ENCODE measurements around the gene MRGPRX2.

DNA sequence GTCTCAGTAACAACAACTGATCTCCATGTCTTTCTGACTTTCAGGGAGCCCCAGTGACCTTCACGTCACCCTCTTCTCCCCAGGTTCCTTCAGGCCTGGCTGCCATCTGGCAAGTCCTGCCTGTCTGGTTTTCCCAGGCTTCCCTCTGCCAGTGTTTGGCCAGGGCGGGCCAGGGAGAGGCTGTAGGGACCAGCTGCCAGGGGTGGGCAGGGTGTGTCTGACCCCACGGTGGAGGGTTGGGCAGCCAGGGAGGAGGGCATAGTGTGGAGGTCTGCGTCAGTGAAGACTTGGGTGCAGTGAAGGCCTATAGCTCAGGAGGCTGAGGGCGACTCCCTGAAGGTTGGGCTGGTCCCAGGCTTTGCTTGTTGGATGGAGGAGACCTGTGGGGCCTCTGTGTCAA, 11.9 kb upstream of the MRGPRX2 start:
- TF ChIP-seq, protein P1, sequence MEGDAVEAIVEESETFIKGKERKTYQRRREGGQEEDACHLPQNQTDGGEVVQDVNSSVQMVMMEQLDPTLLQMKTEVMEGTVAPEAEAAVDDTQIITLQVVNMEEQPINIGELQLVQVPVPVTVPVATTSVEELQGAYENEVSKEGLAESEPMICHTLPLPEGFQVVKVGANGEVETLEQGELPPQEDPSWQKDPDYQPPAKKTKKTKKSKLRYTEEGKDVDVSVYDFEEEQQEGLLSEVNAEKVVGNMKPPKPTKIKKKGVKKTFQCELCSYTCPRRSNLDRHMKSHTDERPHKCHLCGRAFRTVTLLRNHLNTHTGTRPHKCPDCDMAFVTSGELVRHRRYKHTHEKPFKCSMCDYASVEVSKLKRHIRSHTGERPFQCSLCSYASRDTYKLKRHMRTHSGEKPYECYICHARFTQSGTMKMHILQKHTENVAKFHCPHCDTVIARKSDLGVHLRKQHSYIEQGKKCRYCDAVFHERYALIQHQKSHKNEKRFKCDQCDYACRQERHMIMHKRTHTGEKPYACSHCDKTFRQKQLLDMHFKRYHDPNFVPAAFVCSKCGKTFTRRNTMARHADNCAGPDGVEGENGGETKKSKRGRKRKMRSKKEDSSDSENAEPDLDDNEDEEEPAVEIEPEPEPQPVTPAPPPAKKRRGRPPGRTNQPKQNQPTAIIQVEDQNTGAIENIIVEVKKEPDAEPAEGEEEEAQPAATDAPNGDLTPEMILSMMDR (IDR thresholded peaks at IDR 0.05; ENCODE audit: insufficient read depth, low read depth, low read length) = no peak
- no peak for TF ChIP-seq EZH2 (IDR thresholded peaks at IDR 0.05; ENCODE audit: insufficient read depth, low read length)

Measured in astrocyte (in vitro differentiated cells and primary cell).